Measurements from ENCODE around the gene EGF.

The EGF gene

GRCh38 chr4:110042545-110043517, 130.1 kb downstream of the EGF start:
- no peak for DNase-seq

- no peak for DNase-seq
These were observed 133.9 kb downstream of the EGF start for GRCh38 chr4:110046588-110047049.

GRCh38 chr4:110049951-110050925, 137.6 kb downstream of the EGF start:
- no peak for DNase-seq

- no peak for DNase-seq
These were observed 142.6 kb downstream of the EGF start for GRCh38 chr4:110055158-110055768.

GRCh38 chr4:110058677-110059076, 146.0 kb downstream of the EGF start:
- no peak for DNase-seq

- DNase-seq: no peak
These were observed 147.0 kb downstream of the EGF start for GRCh38 chr4:110059556-110060191.

DNA sequence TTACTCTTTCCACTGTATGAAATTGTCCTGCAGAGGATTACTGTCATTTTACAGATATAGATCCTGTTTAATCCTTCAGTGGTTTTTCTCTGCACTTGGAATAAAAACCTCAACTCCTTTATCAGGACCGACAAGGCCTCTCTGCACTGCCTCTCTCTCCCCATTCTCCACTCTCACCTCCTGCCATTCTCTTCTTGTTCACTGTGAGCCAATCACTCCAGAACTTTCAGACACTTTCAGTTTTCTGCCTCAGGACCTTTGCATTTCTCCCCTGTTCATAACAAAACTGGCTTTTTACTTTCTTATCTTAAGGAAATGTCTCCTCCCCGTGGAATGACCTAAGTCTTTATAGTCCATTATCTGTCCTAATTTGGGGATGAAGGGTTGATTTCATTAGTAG, 148.4 kb downstream of the EGF start:
- DNase-seq: no peak

Data from amniotic stem cell (primary cell).